ENCODE measurements around the gene PDE6A.

The PDE6A gene

GRCh38 chr5:149916334-149917072 is 28.1 kb downstream of the PDE6A start:
- Mint-ChIP-seq H3K27ac (no peak overlapping the region), H3K36me3 (ENCODE audit: low read depth) (no peaks in the 10 kb centered on the region), H3K9me3 (no peaks in the 10 kb centered on the region), H3K27me3 (ENCODE audit: low read depth) (no peaks in the 10 kb centered on the region), H3K4me3 (no peak overlapping the region), H3K4me1 (no peaks in the 10 kb centered on the region)
- TF ChIP-seq CTCF (IDR thresholded peaks at IDR 0.05; ENCODE audit: unreplicated experiment in 3 of 3), result no peak

GRCh38 chr5:149915392-149916260 is 29.0 kb downstream of the PDE6A start:
- Mint-ChIP-seq H3K9me3 (no peaks in the 10 kb centered on the region), H3K4me3 (no peak overlapping the region), H3K4me1 (no peaks in the 10 kb centered on the region), H3K27me3 (ENCODE audit: low read depth) (no peaks in the 10 kb centered on the region), H3K36me3 (ENCODE audit: low read depth) (no peaks in the 10 kb centered on the region), H3K27ac (no peak overlapping the region)
- no peak for TF ChIP-seq CTCF (IDR thresholded peaks at IDR 0.05; ENCODE audit: unreplicated experiment in 3 of 3)

GRCh38 chr5:149913436-149914419 is 30.9 kb downstream of the PDE6A start:
- Mint-ChIP-seq H3K27me3 (ENCODE audit: low read depth) (peaks cover 4% of the 10 kb centered on the region), H3K4me3 (no peak overlapping the region), H3K4me1 (no peaks in the 10 kb centered on the region), H3K9me3 (no peaks in the 10 kb centered on the region), H3K27ac (peak overlapping the region in 2 of 3 experiments; percentile 4), H3K36me3 (ENCODE audit: low read depth) (no peaks in the 10 kb centered on the region)
- no peak for TF ChIP-seq CTCF (IDR thresholded peaks at IDR 0.05; ENCODE audit: unreplicated experiment in 3 of 3)

DNA sequence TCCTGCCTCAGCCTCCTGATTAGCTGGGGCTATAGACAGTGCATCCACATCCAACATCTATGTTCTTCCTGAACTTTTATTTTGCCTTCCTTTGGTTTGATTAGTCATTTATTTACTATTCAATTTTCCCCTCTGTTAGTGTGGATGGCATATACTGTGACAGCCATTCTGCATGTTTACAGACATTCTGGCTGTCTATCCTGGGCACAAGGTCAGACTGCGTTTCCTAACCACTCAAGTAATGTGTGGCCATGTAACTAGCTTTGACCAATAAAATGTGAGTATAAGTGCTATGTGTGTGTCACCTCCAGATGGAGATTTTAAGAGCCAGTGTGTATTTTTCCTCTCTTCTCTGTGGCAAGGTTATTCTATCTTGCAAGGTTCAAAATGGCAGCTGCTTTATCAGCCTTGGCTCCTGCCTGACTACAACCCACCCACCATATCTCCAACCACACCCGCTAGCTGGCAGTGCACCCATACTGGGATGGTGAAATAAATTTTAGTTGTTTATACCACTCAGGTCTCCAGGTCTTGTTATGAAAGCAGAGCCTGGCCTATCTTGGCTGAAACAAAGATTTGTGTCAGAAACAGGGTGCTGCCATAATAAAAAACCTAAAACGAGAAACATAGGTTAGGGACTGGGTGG is 32.2 kb downstream of the PDE6A start:
- H3K4me1 Mint-ChIP-seq, result no peaks in the 10 kb centered on the region
- TF ChIP-seq CTCF (IDR thresholded peaks at IDR 0.05; ENCODE audit: unreplicated experiment in 3 of 3), result no peak
- no peaks in the 10 kb centered on the region for H3K36me3 Mint-ChIP-seq (ENCODE audit: low read depth)
- no peak overlapping the region for H3K4me3 Mint-ChIP-seq
- H3K9me3 Mint-ChIP-seq, result no peaks in the 10 kb centered on the region
- no peak overlapping the region for H3K27ac Mint-ChIP-seq
- H3K27me3 Mint-ChIP-seq (ENCODE audit: low read depth), result peaks cover 4% of the 10 kb centered on the region

GRCh38 chr5:149911031-149911430 is 33.6 kb downstream of the PDE6A start:
- Mint-ChIP-seq H3K4me1 (no peaks in the 10 kb centered on the region), H3K9me3 (no peaks in the 10 kb centered on the region), H3K27me3 (ENCODE audit: low read depth) (peaks cover 4% of the 10 kb centered on the region), H3K36me3 (ENCODE audit: low read depth) (no peaks in the 10 kb centered on the region), H3K4me3 (no peak overlapping the region), H3K27ac (no peak overlapping the region)
- no peak for TF ChIP-seq CTCF (IDR thresholded peaks at IDR 0.05; ENCODE audit: unreplicated experiment in 3 of 3)

Measured in nephron (organoid).